HFF-Myc (cell line): Measurements from ENCODE around the gene MEGF11.

Source experiments
- DNase-seq: peaks from one replicate; pipeline ENCODE4 v3.0.0-alpha.2; 2011; ENCODE audit warnings: low read depth; ENCODE audit errors: extremely low read depth
- H3K4me3 ChIP-seq: replicated peaks from 2 replicates; pipeline ENCODE4 v1.5.1; 2011; ENCODE audit warnings: low read depth, mild to moderate bottlenecking, control low read depth, low read length
- TF ChIP-seq, protein P1 (sequence below): IDR thresholded peaks from 2 replicates; pipeline ENCODE4 v1.5.1; 2012; ENCODE audit warnings: mild to moderate bottlenecking, low read depth, low read length, control low read depth; ENCODE audit errors: missing control alignments

MEGF11 gene

DNA sequence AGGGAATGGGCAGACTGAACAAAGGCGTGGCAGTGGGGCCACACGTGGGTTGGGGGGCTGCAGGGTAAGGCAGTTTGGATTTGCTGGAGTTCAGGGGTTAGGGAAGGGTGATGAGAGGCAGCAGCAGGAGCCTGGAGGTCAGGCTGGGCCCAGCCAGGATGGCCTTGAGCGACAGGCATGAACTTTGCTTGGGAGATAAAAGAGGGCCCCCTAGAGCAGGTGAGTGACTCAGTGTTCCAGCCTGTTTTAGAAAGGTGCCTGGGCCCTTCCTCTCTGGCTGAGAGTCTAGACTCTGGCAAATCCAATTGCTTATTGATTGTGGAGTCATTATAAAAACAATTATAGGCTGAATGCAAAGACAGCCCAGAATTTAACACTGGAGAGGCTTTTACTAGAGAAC lies 309.1 kb downstream of the MEGF11 start:
- TF ChIP-seq, protein P1, sequence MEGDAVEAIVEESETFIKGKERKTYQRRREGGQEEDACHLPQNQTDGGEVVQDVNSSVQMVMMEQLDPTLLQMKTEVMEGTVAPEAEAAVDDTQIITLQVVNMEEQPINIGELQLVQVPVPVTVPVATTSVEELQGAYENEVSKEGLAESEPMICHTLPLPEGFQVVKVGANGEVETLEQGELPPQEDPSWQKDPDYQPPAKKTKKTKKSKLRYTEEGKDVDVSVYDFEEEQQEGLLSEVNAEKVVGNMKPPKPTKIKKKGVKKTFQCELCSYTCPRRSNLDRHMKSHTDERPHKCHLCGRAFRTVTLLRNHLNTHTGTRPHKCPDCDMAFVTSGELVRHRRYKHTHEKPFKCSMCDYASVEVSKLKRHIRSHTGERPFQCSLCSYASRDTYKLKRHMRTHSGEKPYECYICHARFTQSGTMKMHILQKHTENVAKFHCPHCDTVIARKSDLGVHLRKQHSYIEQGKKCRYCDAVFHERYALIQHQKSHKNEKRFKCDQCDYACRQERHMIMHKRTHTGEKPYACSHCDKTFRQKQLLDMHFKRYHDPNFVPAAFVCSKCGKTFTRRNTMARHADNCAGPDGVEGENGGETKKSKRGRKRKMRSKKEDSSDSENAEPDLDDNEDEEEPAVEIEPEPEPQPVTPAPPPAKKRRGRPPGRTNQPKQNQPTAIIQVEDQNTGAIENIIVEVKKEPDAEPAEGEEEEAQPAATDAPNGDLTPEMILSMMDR = no peak
- DNase-seq = no peak
- no peak overlapping the region for H3K4me3 ChIP-seq

DNA sequence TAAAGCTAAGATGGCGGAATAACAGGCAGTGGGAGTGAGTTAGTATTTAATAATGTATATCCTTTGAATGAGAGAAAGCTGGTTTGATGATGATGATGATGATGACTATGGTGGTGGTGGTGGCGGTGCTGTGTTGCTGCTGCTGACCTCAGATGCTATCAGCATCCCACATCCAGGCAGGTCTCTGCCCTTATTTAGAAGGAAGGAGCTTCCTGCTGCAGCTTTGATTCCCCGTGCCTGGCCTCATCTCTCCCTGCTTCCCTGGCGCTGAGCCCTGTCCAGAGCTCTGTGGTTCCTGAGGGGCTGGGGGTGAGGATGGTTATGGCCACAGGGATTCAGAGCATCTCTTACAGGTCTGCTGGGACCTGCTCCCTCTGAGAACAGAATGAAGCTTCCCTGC lies 311.1 kb downstream of the MEGF11 start:
- TF ChIP-seq, protein P1 = no peak
- DNase-seq = no peak
- H3K4me3 ChIP-seq = no peak overlapping the region

DNA sequence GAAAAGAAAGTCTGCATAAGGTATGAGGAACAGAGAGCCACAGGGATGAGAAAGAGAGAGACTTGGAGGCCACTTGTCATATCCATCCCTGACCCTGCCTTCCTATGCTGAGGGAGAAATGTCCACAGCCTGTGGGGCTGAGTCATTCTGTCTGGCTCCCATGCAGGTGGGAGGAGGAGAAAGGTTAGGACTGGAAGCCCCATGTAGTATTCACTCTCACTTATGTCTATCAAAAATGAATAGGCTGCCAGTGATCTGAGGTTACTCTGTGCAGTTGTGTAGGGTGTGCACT lies 313.0 kb downstream of the MEGF11 start:
- no peak for DNase-seq
- TF ChIP-seq, protein P1 = no peak

DNA sequence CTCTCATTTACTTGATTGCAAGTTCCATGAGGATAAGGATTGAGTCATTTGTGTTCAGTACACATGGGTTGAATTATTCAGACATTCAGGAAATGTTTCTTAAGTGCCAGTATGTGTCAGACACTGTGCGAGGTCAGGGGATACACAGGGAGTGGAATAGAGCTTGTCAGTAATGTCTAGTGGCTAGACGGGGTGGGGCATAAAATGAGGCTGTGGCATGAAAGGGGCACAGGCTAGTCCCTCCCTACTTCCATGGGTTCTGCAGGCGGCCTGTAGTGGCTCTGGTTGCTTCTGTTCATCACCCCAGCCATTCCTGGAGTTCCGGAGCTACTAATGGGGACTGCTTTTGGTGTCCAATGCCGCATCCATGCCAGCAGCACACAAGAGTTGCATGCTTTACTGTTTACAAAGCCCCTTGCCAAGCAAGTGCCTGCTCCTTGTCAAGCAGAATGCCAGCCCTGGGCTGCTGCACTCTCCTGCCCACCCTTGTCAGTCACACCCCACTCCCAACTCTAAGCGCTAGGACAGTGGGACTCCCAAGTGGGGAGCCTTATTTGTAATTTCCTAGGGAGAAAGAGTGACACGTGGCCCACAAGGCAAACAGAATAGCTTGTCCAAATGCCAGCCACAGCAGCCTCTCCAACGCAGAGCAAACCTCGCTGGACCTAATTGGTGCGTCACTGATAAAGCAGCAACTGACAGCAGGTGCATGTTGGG lies 313.5 kb downstream of the MEGF11 start:
- DNase-seq = peak; percentile 74
- TF ChIP-seq, protein P1 = no peak
- H3K4me3 ChIP-seq = no peak overlapping the region

More for the DNA sequence above, 313.0 kb downstream of the MEGF11 start:
- H3K4me3 ChIP-seq = no peak overlapping the region

DNA sequence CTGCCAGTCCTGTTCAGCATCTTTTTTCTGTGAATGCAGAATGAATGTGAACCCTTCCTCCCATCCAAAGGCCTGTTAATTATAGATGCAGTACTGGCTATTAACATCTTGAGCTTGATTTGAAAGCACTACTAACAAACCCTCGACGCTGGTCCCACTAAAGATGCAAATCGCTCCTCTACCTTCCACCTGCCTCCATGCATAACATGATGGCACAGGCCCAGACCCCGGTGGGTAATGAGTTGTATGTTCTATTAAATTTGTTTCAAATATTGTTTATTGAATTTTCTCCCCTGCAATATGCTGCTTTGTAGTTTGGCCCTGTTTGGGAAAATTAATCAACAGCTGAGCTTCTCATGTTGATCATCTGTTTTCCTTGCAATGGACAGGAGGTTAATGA lies 314.9 kb downstream of the MEGF11 start:
- no peak overlapping the region for H3K4me3 ChIP-seq
- DNase-seq = no peak
- TF ChIP-seq, protein P1 = no peak

DNA sequence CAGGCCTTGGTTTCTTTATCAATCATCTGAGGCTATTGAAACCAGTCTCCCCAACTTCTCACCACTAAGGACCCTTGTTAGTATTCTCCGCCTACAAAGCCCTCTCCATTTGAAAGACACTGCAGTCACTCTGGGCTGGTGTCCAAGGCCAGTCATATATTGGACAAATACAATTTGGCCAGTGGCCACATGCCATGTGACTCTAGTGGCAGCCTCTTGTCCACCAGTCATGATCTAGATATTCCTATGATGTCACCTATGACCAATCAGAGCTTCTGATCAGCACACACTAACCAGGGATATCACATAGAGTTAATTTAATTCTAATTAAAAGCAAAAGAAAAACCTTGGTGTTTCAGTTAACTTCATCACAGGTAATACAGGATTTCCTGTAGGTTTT lies 316.1 kb downstream of the MEGF11 start:
- no peak for DNase-seq
- H3K4me3 ChIP-seq = no peak overlapping the region
- TF ChIP-seq, protein P1 = no peak

DNA sequence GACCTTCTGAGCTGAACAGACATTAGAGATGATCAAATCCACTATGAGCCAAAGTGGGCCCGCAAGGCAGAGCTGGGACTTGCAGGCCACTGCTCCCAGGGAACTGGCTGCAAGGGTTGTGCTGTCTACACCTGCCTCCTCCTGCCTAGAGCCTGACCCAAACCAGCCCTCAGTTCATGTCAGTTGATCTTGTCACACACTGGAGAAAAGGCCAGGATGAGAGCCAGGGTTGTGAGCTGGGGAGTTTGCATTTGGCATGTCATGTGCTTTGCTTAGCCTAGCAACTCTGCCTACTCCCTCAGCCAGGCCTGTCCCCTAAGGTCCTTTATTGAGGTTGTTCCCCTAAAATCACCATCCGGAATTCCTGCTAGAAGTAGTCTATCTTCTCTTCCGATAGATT lies 316.5 kb downstream of the MEGF11 start:
- no peak overlapping the region for H3K4me3 ChIP-seq
- no peak for DNase-seq
- TF ChIP-seq, protein P1 = no peak
